HG03571 (cell line): Measurements from ENCODE around the gene LCE2B.

Source experiments
- ATAC-seq: cut with Tn5 transposase; IDR thresholded peaks from one replicate; pipeline ENCODE4 v1.9.1; 2021; ENCODE audit not compliant: unreplicated experiment

Gene LCE2B

DNA sequence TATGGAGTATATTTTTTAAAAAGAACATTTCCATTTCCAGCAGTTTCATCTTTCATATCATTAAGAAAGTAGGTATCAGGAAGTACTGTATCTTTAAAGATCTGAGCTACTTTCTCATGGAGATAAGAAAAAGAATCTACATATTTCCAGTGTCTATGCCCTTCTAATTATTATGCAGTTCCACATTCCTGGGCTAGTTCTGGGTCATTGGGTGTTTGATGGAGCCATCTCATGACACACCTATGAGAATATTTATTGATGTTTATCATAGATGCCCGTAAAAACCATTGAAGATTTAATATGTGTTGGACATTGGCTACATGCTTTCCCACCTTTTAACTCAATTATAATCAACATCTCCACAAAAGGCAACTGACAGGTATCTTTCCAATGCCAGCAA lies 43.1 kb downstream of the LCE2B start:
- ATAC-seq, result no peak

DNA sequence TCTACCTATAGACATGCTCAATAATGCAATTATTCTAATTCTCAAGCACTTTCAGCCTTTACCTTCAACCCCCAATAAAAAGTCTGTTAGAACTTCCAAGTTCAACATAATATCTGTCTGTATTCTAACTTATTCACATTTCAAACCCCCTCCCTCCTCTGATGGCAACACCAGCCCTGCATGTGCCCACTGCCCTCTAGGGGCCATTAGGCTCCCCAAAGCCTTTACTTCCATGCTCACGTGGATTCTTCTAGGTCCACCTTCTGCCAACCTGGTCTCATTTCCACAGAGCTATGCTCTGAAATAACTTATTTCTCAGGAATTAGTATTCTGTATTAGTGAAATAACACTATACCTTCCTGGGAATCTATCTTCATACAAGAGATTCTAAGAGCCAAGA lies 49.7 kb downstream of the LCE2B start:
- no peak for ATAC-seq
